OCI-LY1 (cell line): ENCODE results near the gene CFAP99.
"Not testable (repeated sequence)": the region's sequence is repeated elsewhere in the genome, so short reads cannot be mapped to it uniquely, and the experiment has no call there.

Experiments used
- CTCF ChIP-seq: fragments of 200-600 bp; sonication (generic), shearing (Covaris generic); IDR thresholded peaks from 2 replicates; pipeline ENCODE4 v1.5.1; 2017; ENCODE audit warnings: mild to moderate bottlenecking, antibody characterized with exemption, low read length, moderate library complexity, mixed read lengths
- EZH2 ChIP-seq: fragments of 200-600 bp; sonication (generic), shearing (Covaris generic); IDR thresholded peaks from 2 replicates; pipeline ENCODE4 v1.8.0; 2017; ENCODE audit warnings: borderline replicate concordance, mixed run types, mild to moderate bottlenecking, antibody characterized with exemption, low read length, moderate library complexity, mixed read lengths

GRCh38 chr4:2382769-2383202, 36.0 kb upstream of the CFAP99 start:
- not testable (repeated sequence) for TF ChIP-seq CTCF, EZH2
